Stimulated activated CD4-positive, alpha-beta T cell treated with anti-CD3 and anti-CD28 coated beads, Interleukin-1b, Interleukin-23, amount 100 ng/mL, for 24 hours (primary cell): ENCODE measurements around the gene DHX15.
"Not testable (repeated sequence)": the region's sequence is repeated elsewhere in the genome, so short reads cannot be mapped to it uniquely, and the experiment has no call there.

ENCODE experiments used
- DNase-seq, 4 experiments: peaks; one replicate each; pipeline ENCODE4 v3.0.0-alpha.2; 2020; ENCODE audit warnings: low read depth in 4 of 4, low spot score in 1 of 4

DHX15 gene

DNA sequence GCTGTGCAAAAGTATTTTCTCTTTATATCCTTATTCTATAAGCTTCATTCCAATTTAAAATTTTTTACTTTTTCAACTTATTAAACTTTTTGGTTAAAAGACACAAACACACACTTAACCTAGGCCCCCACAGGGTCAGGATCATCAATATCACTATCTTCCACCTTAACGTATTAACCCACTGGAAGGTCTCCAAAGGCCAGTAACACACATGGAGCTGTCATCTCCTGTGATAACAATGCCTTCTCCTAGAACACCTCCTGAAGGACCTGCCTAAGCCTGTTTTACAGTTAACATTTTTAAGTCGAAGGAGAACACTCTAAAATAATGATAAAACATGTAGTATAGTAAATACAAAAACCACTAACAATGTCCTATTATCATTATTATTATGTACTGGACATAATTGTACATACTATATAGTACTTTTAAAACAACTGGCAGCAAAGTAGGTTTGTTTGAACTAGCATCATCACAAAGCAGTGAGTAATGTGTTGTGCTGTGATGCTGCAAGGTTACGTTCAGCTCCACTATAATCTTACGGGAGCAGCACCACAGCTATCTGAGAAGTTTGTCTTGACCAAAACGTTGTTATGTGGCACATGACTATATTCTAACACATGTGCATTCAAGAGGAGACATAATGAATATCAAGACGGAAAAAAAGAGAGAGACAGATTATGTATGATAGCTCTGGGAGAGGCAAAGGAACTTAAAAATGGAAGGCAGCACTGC is 33.7 kb downstream of the DHX15 start:
- no peak for DNase-seq

DNA sequence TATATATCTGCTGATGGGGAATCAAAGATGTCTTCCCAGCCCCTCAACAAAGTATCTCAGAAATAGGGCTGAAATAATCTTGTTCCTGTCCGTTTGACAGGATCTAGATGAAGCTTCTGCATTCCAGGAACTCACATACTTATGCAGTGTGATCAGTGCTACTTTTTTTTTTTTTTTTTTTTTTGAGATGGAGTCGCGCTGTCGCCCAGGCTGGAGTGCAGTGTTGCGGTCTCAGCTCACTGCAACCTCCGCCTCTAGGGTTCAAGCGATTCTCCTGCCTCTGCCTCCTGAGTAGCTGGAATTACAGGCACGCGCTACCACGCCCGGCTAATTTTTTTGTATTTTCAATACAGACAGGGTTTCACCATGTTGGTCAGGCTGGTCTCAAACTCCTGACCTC is 36.4 kb downstream of the DHX15 start:
- DNase-seq = no peak

DNA sequence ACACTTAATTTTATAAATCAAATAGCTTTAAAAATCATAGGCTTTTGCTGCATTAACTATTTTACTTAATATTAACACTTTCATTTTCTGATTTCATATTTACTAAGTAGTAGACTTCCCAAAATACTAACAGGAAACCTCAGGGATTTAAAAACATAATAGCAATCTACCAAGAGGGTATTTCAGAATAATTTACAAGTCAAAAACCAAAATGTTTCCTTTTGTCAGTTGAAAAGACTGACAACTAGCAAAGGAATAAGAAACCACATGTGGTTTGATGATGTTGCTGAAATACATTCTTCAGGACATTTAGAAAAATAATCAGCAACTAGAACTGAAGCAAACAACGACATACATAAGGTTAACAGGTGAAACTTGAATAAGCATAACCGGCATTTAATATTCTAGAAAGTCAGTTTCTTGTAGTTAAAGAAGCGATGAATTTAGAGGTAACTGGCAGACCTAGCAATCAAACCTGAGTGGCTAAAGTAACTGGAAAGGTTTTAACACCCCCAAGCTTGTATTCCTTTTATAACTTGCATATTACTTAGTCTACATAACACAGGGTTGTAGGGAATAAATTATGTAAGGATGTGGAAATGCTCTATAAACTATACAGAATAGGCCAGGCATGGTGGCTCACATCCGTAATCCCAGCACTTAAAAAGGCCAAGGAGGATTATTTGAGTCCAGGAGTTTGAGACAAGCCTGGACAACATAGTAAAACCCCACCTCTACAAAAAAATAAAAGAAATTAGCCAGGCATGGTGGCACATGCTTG is 40.0 kb downstream of the DHX15 start:
- no peak for DNase-seq

DNA sequence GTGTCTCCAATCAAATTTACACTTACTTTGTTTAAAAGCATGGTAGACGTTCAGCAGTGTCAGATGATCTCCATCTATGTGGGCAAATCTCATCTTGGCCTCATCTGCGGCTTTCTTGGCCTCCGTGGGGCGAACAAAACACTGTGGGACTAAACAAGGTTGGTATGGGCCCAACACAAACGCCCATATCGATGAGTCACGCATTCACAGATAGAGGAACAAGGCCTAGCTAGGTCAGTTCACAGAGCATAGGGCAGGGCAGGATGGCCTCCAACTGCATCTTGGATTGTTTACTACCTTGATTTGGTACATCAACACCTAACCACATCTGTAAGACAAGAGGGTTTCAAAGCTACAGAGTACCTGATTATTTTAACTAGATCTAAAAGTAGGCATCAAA is 47.3 kb downstream of the DHX15 start:
- DNase-seq = no peak

DNA sequence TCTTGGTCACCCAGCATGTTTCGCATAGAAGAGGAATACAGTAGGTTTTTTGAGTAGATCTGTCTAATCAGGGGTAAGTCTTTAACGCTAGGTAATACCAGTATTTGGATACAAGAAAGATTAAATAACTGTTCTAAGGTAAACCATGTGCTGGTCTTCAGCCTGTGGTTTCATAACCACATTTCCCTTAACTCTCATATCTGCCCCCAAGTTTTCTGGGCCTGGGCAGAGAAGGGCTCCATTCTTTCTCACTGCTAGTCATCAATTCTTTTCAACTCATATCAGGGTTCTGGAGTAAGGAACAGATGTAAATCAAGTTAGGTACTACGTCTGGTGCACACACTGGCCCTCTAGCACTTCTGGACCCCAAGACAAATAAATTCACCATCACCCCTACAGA is 49.0 kb downstream of the DHX15 start:
- no peak for DNase-seq

DNA sequence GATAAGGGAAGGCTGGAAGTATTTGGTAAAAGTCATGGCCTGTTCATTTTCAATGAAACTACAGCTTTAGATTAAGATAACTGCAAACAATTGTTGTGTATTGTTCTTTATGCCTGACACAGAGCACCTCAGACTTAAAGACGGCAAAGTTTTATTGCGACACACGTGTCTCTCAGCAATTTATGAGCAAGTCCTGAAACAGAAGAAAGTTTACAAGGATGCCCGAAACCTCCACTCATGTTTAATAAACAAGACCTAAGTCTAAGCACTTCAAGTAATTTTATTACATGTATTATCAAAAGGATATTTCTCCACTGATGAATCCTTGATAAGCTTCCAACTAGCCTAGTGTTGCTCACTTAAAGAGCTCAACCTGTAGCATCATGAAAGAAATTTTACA is 51.0 kb downstream of the DHX15 start:
- DNase-seq = no peak

DNA sequence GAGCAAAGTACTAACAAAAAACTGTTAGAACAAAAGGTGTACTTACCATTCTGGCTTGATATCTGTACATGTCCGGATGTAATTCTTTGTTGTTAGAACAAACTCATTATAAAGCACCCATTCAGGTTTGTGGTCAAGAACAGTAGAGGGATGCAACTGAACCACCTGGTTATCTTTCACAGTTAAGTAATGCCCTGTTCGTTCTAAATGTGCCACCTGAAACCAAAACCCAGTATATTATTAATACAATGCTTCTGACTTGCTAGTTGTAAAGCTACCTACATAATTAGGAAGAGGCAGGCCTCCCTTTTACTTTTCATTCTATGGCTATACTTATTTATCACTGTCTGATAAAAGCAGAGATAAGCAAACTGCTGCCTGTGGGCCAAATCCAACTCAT is 54.8 kb downstream of the DHX15 start:
- no peak for DNase-seq

DNA sequence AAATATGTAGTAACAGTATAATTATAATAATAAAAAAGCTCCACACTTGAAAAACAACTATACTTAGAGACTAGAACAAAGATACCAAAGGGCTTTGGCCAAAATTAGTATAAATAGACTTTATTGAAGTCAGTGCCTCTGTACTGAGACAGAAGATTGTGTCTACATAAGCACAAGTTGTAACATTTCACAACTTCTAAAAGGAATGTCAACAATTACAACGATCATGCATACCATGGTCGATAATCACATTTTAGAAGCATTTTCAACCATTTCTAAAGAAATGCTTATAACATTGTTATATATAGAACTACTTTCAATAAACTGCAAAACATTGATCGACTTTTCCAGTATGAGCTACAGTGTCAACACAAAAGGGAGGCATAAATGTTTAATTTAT is 57.0 kb downstream of the DHX15 start:
- no peak for DNase-seq

DNA sequence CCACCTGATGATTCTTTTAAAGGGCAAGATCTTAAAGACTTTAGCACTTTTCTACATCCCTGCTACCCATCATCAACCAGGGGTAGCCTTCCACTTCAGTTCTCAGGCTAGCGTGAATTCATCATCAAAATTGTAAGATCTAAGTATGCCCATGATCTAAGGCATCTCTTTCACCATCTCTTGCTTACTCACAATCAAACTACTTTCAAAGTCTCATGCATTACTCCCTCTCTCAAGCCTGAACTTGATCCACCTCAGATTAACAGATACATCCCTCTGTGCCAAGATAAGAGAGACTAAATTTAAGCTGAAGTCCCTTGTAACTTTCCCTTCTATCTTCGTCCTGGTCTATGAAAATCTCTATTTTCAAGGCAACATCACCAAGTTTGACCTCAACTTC is 62.8 kb downstream of the DHX15 start:
- DNase-seq = no peak

DNA sequence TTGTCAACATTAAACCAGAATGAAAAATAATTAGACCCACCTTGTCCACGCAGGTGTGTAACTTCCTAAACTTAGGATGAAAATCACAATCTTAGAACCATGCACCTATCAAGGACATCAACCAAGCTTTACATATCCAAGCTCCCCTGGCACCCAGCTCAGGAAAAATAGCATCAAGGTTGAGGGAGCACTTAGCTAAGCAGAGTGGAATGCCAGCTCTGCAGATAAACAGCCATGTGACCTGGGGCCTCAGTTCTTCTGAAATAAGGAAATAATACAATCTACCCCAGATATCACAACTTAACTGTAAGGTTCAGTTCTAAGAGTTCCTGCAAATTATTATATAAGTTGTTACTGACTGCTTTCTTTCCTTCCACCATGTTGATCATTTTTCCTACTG is 64.7 kb downstream of the DHX15 start:
- DNase-seq = no peak

DNA sequence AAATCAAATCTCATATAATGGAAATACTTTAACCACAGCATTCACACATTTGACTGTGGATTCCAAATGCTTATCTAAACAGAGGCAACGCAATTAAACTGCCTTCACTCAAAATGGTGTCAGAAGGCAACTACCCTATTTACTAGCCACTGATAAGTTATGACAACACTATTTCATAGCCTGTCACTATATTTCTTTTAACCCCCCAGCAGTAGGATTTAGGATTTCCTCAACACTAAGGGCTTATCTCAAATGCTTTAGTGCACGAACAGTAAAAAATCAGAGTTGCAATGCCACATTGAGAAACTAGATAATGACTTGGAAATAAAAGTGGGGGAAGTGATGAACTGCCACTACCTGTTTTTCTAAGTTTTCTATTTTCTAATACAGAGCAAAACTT is 66.7 kb downstream of the DHX15 start:
- no peak for DNase-seq

DNA sequence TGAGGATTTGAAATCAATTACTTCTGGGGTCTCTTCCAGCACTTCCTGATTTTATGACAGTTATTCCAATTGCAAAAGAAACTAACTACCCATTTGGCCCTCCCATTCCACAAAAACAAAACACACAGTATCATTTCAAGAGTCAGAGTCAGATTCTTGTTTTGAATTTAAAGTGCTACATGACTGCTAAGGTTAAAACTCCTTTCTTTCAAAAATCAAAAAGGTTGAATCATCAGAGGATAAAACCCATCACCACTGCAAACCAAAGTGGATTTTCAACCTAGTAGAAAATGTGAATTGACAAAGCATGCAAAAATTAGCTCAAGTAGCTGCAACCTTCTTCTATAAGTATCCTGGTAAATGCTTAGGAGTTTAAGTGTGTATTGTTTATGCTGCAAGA is 67.4 kb downstream of the DHX15 start:
- no peak for DNase-seq

DNA sequence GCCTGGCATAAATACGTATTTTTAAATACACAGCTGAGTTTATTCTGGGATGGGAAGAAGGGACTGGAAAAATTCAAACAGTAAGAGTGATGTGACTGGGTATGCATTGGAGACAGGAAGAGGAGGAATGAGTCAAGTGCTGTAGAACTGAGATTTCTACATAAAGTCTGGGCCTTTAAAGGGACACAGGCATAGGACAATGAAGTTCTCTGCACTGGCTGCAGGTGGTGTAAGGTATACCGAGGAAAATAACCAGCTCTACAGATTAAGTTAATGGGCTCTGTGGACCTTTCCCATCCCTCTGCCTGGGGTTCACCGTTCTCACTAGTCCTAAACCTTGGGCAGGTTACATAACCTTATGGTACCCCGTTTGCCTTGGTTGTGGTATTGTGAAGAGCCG is 68.7 kb downstream of the DHX15 start:
- DNase-seq = no peak

DNA sequence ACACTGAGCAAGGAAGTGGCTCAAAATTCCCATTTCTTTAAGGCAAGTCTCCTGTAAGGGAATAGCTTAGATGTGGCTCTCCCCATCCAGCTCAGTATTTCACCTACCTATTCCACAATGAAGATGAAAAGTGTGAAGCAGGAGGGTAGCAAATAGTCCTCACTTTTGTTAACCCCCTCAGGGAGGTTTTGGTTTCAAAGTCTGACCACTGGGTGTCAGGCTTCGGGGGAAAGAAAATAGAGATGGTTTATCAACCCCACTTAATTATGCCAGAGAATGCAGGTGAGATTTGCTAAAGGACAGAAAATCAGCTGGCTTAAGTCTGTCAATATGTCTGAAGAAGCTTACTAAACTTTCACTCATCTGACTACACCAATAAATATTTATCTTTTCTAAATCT is 69.5 kb downstream of the DHX15 start:
- no peak for DNase-seq

DNA sequence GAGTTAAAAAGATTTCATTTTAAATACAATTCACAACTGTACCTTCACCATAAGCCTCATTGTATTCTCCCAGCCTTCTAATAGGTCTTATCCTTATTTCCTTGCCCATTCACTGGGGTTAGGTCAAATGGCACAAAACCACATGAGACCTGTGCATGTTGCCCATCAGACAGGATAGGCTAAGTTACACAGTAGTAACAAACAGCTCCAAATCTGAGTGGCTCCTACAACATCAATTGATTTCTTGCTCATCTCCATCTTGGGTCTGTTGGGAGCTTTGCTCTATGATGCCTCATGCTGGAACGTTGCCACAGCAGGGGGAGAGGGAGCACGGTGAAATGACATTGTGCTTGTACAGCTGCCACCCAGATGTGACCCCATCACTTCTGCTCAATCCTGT is 70.6 kb downstream of the DHX15 start:
- no peak for DNase-seq

DNA sequence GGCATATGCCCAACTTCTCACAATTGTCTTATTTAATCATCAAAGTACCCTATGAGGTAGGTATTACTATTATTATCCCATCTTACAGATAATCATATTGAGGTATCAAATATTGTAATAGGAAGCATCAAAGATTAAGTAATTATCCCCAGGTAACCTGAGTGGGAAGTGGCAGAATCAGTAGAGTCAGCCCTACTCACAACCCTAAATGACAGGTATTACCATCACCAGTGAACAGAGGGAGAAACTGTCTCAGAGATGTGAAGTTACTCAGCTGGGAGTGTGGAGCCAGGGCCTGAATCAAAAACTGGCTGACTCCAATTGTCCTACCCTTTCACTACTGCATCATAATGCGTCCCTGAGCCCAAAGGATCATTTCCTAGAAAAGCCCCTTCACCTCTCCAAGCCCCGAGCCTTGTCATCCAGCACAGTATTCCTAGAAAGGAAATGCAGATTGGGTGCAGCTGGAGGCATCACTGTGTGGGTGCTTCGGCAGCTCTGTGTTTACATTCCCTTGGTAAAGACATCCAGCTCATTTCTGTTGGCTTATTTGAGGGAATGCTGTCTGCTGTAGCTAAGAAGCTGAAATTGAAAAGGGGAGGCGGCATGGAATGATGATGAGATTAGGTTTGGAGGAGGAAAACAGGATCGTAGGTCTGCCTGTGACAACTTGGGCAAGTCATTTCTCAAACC is 72.8 kb downstream of the DHX15 start:
- no peak for DNase-seq

DNA sequence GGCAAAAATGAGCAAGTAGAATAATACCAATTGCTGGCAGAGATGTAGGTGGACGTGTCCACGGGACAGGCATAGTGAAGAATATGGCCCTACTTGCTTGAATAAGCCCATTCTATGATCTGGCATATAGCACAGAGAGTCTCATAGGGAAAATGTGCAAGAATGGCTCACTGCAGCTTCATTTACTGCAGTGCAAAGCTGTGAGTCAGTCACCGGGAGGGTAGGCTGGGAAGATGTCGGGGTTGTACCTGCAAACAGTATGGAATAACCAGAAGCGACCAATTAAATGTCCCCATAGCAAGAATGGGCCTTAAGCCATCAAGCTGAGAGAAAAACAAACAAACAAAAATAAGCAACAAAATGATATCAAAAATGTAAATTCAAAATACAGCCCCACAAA is 74.3 kb downstream of the DHX15 start:
- no peak for DNase-seq

DNA sequence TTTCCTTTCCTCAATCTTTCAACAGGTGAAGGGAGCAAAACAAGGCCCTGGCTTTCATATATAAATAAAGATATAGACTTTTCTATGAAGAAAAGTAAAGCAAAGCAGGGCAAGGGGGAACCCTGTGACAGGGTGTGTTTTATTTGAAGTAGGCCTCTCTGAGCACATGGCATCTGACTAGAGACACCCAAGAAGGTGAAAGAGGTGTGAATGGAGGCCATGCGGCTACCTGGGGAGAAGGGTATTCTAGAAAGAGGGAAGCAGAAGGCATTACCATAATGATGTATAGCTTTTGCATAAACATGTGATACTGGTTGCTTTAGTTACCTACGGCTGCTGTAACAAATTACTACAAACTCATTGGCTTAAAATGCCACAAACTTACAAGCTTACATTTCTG is 75.8 kb downstream of the DHX15 start:
- DNase-seq = no peak

DNA sequence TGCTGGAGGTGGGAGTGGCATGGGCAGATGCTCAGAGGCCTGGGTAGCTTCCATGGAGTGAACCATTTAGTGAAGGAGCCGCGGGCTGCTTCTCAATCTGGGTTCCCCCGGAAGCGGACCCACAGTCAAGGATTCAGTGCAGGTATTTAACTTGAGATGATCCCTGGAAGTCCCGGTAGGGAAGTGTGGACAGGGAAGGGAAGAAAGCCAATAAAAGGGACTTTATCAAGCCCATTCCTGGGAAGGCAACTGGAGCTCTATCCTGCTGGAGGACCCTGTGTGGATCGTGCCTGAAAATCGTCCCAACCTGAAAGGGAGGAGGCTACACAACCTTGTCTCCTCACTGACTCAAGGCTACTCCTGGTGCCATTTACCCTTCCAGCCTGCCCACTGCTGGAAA is 76.9 kb downstream of the DHX15 start:
- no peak for DNase-seq

DNA sequence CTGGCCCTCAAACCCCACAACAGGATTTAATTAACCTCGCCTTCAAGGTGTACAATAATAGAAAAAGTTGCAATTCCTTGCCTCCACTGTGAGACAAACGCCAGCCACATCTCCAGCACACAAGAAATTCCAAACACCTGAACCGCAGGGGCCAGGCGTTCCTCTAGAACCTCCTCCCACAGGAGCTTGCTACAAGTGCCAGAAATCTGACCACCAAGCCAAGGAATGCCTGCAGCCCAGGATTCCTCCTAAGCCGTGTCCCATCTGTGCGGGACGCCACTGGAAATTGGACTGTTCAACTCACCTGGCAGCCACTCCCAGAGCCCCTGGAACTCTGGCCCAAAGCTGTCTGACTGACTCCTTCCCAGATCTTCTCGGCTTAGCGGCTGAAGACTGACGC is 81.3 kb downstream of the DHX15 start:
- DNase-seq = not testable (repeated sequence)

DNA sequence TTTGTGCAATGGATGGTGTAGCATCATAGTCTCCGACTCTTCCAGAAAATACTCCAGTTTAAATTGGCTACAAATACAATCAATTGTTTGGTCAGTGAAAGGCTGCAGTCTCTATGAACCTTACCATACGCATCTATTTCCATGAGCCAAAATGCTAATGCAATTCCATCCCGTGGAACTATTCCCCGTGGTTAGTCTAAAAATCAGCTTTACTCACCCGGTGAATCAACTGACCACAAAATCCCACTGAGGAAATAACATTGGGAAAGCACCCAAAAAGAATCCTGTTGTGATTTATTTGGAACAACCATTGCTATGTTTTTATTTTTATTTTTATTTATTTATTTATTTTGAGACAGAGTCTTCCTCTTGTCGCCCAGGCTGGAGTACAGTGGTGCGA is 87.1 kb downstream of the DHX15 start:
- DNase-seq = no peak

DNA sequence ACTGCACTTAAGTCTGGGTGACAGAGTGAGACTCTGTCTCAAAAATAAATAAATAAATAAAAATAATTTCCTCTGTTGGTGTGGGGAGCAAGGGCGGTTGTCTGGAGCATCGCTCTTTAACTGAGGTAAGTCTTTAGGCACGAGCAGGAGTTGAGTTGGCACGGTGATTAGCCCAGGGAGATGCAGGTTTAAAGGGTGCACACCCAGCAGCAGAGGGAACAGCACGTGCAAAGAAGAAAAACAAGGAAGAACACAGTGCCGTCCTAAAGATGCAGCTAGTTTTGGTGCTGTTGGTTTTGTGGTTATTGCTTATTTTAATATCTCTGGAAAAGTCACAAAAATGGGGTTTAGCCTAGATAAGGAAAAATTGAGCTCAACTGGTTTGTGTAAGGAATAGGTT is 87.8 kb downstream of the DHX15 start:
- DNase-seq = no peak
